Aorta (tissue), 5 donors: ENCODE results near the gene IFT27. TPM values are rescaled to one million over a fixed set of nuclear protein-coding genes. Genes with fewer than 3 reads are reported as not detected.

Source experiments
- ATAC-seq: fragments of 200-7000 bp; cut with Tn5 transposase; one replicate; pipeline ENCODE4 v1.9.1; 2022; ENCODE audit warnings: moderate library complexity; ENCODE audit not compliant: low FRiP score
- DNase-seq, 2 donors: peaks; one replicate each; pipeline ENCODE4 v3.0.0-alpha.2; 2020
- H3K27ac ChIP-seq, 2 donors: one replicate each; pipeline ENCODE4 v1.5.1; 2013; ENCODE audit warnings: low read length in 2 of 2, mild to moderate bottlenecking in 2 of 2, moderate library complexity in 2 of 2, control low read depth in 1 of 2, inconsistent platforms in 1 of 2, low read depth in 1 of 2
- H3K27me3 ChIP-seq, 2 donors: one replicate each; pipeline ENCODE4 v1.6.1; 2013; ENCODE audit warnings: control low read depth in 1 of 2, low read length in 1 of 2, mild to moderate bottlenecking in 1 of 2, moderate library complexity in 1 of 2; ENCODE audit not compliant: insufficient read depth in 2 of 2, control insufficient read depth in 1 of 2
- H3K36me3 ChIP-seq, 2 donors: one replicate each; pipeline ENCODE4 v1.6.1; 2013; ENCODE audit warnings: control low read depth in 1 of 2, low read length in 1 of 2, mild to moderate bottlenecking in 1 of 2; ENCODE audit not compliant: insufficient read depth in 2 of 2, control insufficient read depth in 1 of 2
- H3K4me1 ChIP-seq, 2 donors: one replicate each; pipeline ENCODE4 v1.6.1; 2013; ENCODE audit warnings: low read length in 2 of 2, control low read depth in 1 of 2, mild to moderate bottlenecking in 1 of 2, moderate library complexity in 1 of 2; ENCODE audit not compliant: insufficient read depth in 2 of 2, control insufficient read depth in 1 of 2
- H3K4me3 ChIP-seq, 2 donors: one replicate each; pipeline ENCODE4 v1.5.1; 2013; ENCODE audit warnings: low read length in 2 of 2, control low read depth in 1 of 2, mild to moderate bottlenecking in 1 of 2
- H3K9me3 ChIP-seq: one replicate; pipeline ENCODE4 v1.6.1; 2013; ENCODE audit warnings: mild to moderate bottlenecking, low read length; ENCODE audit not compliant: control insufficient read depth
- WGBS, 2 donors: extraction: QIAGEN DNeasy Blood & Tissue Kit; methylation state at CpG; one replicate each; pipeline ENCODE4 v1.1.7; 2013; 5-methylcytosine and 5-hydroxymethylcytosine counted together
- intact Hi-C, 2 donors: fragments of 100-400 bp; cut with DNase I; formaldehyde crosslinking; loops; one replicate each; pipeline versions ENCODE4 v1.14.2 to v1.15.0; 2022
- long read RNA-seq, 2 donors: library from polyadenylated mRNA; unstranded; transcript quantifications; one replicate each; pipeline ENCODE4 v2.0.0, GENCODE V29; 2020 to 2021
- polyA plus RNA-seq, 2 donors: library from polyadenylated mRNA; stranded (reverse); fragments of 200-250 nt; gene quantifications; one replicate each; pipeline ENCODE4 v1.2.3, GENCODE V29; 2013
- total RNA-seq, 2 donors: library from RNA; stranded (reverse); fragmentation: NEBNext Ultra II Directional; extraction: Animal tissue kit (Norgen Biotek cat#: 25700); gene quantifications; one replicate each; pipeline ENCODE4 v1.2.1, GENCODE V29; 2021
- donor health status: healthy with polysubstance abuse.
- donor health status: Bipolar disorder and iron deficiency.
- donor health status: DM: no; HTN: no; CAD: no.
- donor health status: DM: no; HTN: no; CAD: no.
- donor health status: DM: yes; HTN: yes; CAD: no.

The IFT27 gene, protein sequence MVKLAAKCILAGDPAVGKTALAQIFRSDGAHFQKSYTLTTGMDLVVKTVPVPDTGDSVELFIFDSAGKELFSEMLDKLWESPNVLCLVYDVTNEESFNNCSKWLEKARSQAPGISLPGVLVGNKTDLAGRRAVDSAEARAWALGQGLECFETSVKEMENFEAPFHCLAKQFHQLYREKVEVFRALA
- total RNA-seq (10 to 100 TPM; 16.1 to 27.4 TPM), polyA plus RNA-seq (10 to 100 TPM in 1 of 2 donors, 1 to 10 TPM in 1; 9.5 to 23.3 TPM)
- long read RNA-seq, donor 1, partial matches to known transcripts: 1 of 13 reads
- long read RNA-seq, donor 1, other reads (novel, unspliced or antisense): 8 of 13 reads
- long read RNA-seq, donor 2, transcript IFT27-205 (7 exons, 1,095 nt): major isoform, 7 of 15 reads
- long read RNA-seq, donor 2, partial matches to known transcripts: 3 of 15 reads
- long read RNA-seq, donor 2, other reads (novel, unspliced or antisense): 5 of 15 reads

DNA sequence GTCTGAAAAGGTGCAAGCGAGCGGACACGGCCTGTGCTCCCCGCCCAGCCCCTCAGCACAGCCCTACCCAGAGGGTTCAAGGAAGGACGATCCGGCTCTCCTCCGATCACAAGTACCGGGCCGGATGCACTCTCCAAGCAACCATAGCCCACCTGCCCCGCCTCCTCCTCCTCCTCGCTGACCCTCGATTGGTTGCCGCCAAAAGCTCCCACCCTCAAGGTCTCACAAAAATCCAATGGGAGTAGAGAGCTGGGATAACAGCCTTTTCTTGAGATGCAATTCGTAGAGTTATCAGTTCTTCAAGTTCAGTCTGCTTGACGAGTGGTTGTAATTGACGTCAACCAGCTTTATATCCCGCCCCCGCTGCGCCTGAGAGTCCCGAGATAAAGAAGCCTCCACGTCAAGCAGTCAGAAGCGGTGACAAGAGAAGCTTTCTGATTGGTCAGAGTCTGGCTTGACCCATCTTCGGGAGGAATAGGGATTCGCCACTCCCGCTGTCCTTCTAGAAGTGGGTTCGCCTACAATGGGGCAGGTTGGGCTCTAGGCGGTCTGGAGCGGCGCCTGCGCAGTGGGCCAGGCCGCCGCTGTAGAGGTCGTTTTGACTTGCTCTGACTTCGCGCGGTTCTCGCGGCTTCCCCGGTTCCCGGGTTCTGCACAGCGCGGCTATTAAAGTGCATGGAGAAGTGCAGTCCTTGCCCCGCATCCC lies at the start of gene IFT27:
Gene IFT27 (minus strand): TSS at position 156 of the 706 bp plus-strand sequence. CDS start 412 bp downstream, outside the sequence.
- intact Hi-C loops: loop anchor here in 1 of 2 donors (5.0 kb wide), 1 partner anchor 1474 kb away; no protein-coding TSS in a partner anchor
- Histone ChIP-seq H3K4me3 (peak within 1 kb of the TSS; percentile 52 to 76), H3K27me3 (no peaks in the 10 kb centered on the region), H3K27ac (no peak within 1 kb of the TSS), H3K9me3 (no peaks in the 10 kb centered on the region), H3K4me1 (peaks cover 0 to 6% of the 10 kb centered on the region in 2 donors), H3K36me3 (no peaks in the 10 kb centered on the region)
- peak; percentile 98 for ATAC-seq
- DNase-seq: peak; percentile 97 to 99
- WGBS, 2 donors: 0% methylated on average over 41 to 43 of the region's 43 CpGs

DNA sequence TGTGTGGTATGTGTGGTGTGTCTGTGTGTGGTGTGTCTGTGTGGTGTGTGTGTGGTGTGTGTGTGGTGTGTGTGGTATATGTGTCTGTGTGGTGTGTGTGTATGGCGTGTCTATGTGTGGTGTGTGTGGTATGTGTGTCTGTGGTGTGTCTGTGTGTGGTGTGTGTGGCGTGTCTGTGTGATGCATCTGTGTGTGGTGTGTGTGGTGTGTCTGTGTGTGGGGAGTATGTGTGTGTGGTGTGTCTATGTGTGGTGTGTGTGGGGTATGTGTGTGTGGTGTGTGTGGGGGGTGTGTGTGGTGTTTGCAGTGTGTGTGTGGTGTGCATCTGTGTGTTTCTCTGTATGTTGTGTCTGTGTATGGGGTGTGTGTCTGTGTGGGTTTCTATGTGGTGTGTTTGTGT lies 48.7 kb upstream of the IFT27 start:
- 86 to 90% methylated on average over 2 of the region's 2 CpGs for WGBS, 2 donors
- no peaks in the 10 kb centered on the region for H3K27me3 ChIP-seq
- H3K36me3 ChIP-seq: no peaks in the 10 kb centered on the region
- no peak overlapping the region for H3K27ac ChIP-seq
- DNase-seq (no peak), ATAC-seq (no peak)
- H3K4me3 ChIP-seq: no peak overlapping the region
- no peaks in the 10 kb centered on the region for H3K9me3 ChIP-seq
- no peaks in the 10 kb centered on the region for H3K4me1 ChIP-seq
- intact Hi-C loops: no loop called here

DNA sequence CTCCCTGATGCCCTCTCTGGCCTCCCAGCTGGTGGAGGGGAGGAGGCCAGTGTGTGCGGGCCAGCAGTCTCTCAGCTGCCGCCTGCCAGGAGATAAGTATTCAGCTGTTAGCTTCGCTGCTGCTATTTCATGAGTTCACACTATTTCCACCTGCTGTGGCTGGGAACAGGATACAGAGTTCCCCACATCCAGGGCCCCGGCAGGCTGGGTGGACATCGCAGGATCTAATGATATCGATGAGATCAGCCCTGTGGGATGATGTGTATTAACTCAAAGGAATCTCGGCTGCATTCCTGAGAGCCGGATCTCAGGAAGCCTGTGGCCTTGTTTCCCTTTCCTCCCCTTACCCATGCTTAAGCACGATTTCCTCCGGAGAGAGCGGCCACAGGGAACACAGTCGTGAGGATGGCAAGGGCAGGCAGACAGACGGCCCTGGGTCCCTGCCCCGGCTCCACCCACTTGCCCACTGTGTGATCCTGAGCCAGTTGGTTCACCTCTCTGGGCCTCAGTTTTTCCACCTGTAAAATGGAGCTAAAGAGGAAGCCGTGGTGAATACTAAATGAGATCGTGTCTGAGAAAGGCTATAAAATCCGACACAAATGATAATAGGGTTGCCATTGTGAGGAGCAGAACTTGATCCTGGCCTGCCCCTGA lies 47.4 kb upstream of the IFT27 start:
- Histone ChIP-seq H3K27ac (no peak overlapping the region), H3K4me1 (no peaks in the 10 kb centered on the region), H3K4me3 (no peak overlapping the region), H3K27me3 (no peaks in the 10 kb centered on the region), H3K36me3 (no peaks in the 10 kb centered on the region), H3K9me3 (no peaks in the 10 kb centered on the region)
- 48 to 54% methylated on average over 17 of the region's 17 CpGs for WGBS, 2 donors
- no peak for DNase-seq
- no peak for ATAC-seq
- intact Hi-C loops: no loop called here

DNA sequence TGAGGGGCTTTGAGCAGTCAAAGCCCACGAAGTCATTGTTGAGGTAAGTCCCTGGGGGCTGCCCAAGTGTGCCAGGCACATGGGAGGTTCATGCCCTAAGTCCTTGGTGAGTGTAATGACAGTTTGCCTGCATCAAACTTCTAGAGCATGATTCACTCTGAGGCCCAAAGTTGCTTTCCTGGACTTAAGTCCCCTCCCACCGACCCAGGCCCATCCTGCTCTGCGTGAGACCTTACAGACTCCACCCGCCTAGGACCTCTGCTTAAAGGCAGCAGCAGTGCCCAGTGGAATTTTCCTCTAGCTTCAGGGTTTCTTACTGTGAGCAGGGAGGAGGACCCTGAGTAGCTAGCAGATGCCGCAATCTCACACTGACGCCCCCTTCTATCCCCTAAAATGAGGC lies 46.7 kb upstream of the IFT27 start:
- Histone ChIP-seq H3K27ac (no peak overlapping the region), H3K36me3 (no peaks in the 10 kb centered on the region), H3K4me1 (no peaks in the 10 kb centered on the region), H3K4me3 (no peak overlapping the region), H3K27me3 (no peaks in the 10 kb centered on the region), H3K9me3 (no peaks in the 10 kb centered on the region)
- intact Hi-C loops: no loop called here
- no peak for ATAC-seq
- DNase-seq: no peak
- 67 to 71% methylated on average over 6 of the region's 6 CpGs for WGBS, 2 donors

DNA sequence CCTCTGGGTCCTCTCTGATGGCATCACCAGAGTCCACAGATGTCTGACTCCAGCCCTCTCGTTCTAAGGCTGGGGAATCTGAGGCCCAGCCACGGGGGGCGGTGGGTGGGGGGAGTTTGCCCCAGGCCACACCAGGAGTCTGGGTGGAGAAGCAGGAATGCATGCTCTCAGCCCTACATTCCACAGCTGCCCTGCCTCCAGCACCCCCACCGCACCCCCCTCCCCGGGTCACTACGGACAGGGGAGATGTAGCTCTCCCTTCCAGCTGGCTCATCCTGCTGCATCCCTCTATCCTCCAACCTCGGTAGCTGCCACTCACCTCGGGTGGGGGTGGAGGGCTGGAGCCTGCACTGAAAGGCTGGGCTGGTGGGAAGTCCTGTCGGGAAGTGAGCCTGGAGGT lies 43.2 kb upstream of the IFT27 start:
- Histone ChIP-seq H3K27ac (no peak overlapping the region), H3K27me3 (no peaks in the 10 kb centered on the region), H3K36me3 (no peaks in the 10 kb centered on the region), H3K4me3 (no peak overlapping the region), H3K4me1 (no peaks in the 10 kb centered on the region), H3K9me3 (no peaks in the 10 kb centered on the region)
- intact Hi-C loops: no loop called here
- ATAC-seq (no peak), DNase-seq (no peak)
- 12 to 16% methylated on average over 7 to 9 of the region's 9 CpGs for WGBS, 2 donors

DNA sequence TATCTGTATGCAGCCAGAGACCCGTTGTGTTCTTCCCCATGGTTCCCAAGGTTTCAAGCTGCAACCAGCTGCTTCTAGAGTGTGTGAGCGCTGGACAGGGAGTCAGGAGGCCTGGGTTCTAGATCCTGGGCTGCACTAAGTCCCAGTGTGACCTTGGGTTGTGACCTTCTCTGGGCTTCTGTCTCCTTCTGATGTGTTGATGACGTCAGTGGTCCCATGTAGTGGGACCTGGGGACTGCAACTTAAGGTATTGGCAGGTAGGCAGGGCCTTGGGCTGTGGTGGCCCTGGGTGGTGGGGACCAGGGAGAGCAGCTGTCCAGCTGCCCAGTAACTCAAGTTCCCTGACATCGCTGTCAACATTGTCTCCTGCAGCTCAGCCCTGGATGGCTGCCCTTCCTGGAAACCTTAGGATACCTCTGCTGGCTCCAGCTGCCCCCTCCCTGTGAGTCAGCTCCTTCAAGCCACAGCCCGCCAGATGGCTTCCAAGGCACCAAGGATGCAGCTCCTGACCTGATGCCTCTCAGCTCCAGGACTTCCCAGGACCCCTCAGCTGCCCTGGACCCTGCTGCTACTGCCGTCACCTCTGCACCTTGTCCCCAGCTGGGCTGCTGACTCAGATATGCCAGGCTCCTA lies 42.2 kb upstream of the IFT27 start:
- ATAC-seq: no peak
- H3K9me3 ChIP-seq: no peaks in the 10 kb centered on the region
- no peak overlapping the region for H3K27ac ChIP-seq
- DNase-seq: no peak
- H3K4me3 ChIP-seq: no peak overlapping the region
- intact Hi-C loops: no loop called here
- H3K36me3 ChIP-seq: no peaks in the 10 kb centered on the region
- WGBS, 2 donors: 71 to 72% methylated on average over 6 of the region's 6 CpGs
- H3K4me1 ChIP-seq: no peaks in the 10 kb centered on the region
- no peaks in the 10 kb centered on the region for H3K27me3 ChIP-seq

GRCh38 chr22:36817525-36817848 lies 41.6 kb upstream of the IFT27 start:
- ATAC-seq: no peak
- Histone ChIP-seq H3K4me3 (no peak overlapping the region), H3K27ac (no peak overlapping the region), H3K9me3 (no peaks in the 10 kb centered on the region), H3K36me3 (no peaks in the 10 kb centered on the region), H3K4me1 (no peaks in the 10 kb centered on the region), H3K27me3 (no peaks in the 10 kb centered on the region)
- intact Hi-C loops: no loop called here
- 22 to 28% methylated on average over 5 of the region's 5 CpGs for WGBS, 2 donors
- no peak for DNase-seq

GRCh38 chr22:36816636-36817524 lies 41.0 kb upstream of the IFT27 start, which contains the start of gene PVALB:
Gene PVALB, minus strand, starts transcription at chr22:36817035. Its CDS starts 30 bp downstream, at chr22:36817005.
- intact Hi-C loops: no loop called here
- ATAC-seq (peak; percentile 31), DNase-seq (no peak)
- Histone ChIP-seq H3K4me3 (no peak within 1 kb of the TSS), H3K27me3 (no peaks in the 10 kb centered on the region), H3K9me3 (no peaks in the 10 kb centered on the region), H3K27ac (no peak within 1 kb of the TSS), H3K36me3 (no peaks in the 10 kb centered on the region), H3K4me1 (no peaks in the 10 kb centered on the region)
- WGBS, 2 donors: 1 to 2% methylated on average over 59 to 75 of the region's 75 CpGs
